ENCODE data around the gene ZNF620.

ZNF620 gene

DNA sequence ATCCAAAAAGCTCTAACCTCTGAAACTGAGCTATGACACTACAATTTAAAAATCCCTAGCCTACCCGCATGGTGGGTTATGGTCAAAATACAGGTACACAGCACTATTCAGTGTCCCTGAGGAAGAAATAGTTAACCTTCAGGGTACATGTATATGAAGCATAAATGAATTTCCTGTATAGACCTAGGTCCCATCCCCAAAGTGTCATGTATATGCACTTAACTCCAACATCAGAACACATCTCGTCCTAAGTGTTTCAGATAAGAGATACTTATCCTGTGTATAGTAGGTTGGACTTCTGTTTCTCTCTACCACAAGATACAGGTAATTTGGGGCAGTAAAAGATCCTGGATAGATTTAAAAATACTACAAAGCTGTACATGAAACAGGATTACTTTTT, 42.3 kb upstream of the ZNF620 start:
- H4K91ac ChIP-seq (ENCODE audit: low read depth, low read length, poor library complexity), result no peak overlapping the region
- H3K14ac ChIP-seq (ENCODE audit: low read length), result no peak overlapping the region
- H4K8ac ChIP-seq (ENCODE audit: low read depth, low read length), result no peak overlapping the region
- no peak overlapping the region for H3K27ac ChIP-seq (replicated peaks; ENCODE audit: low read length)
- no peak overlapping the region for H3K4ac ChIP-seq (ENCODE audit: low read length)
- no peak overlapping the region for H3K18ac ChIP-seq (ENCODE audit: low read length)
- H2BK12ac ChIP-seq (ENCODE audit: low read length), result no peak overlapping the region
- H3K27me3 ChIP-seq (ENCODE audit: control insufficient read depth in 3 of 3, insufficient read depth in 3 of 3, low read depth in 1 of 3, low read length in 3 of 3), result no peaks in the 10 kb centered on the region
- H3K4me1 ChIP-seq (ENCODE audit: control insufficient read depth in 2 of 2, insufficient read depth in 1 of 2, low read depth in 1 of 2, low read length in 2 of 2), result peaks cover under 1 to 2% of the 10 kb centered on the region in 2 donors
- DNase-seq (ENCODE audit: low spot score), result no peak
- no peak overlapping the region for H2BK5ac ChIP-seq (ENCODE audit: low read length)
- H2BK120ac ChIP-seq (ENCODE audit: low read depth, low read length), result no peak overlapping the region
- H3K9ac ChIP-seq (ENCODE audit: low read depth, low read length, poor library complexity), result no peak overlapping the region
- H3K36me3 ChIP-seq (replicated peaks in 1 of 2; ENCODE audit: control insufficient read depth in 2 of 2, insufficient read depth in 2 of 2, low read length in 2 of 2), result peaks cover 35 to 86% of the 10 kb centered on the region in 2 donors
- H2BK15ac ChIP-seq (ENCODE audit: low read length), result no peak overlapping the region
- no peaks in the 10 kb centered on the region for H3K79me1 ChIP-seq (ENCODE audit: low read depth, low read length)
- no peak overlapping the region for H3K4me3 ChIP-seq (ENCODE audit: low read length in 2 of 2)
- no peak overlapping the region for H2AK5ac ChIP-seq (ENCODE audit: low read depth, low read length)
- H2AFZ ChIP-seq (ENCODE audit: low read length), result no peak overlapping the region
- WGBS, 2 donors (ENCODE audit: extremely low coverage in 2 of 2, insufficient read length in 2 of 2, insufficient replicate concordance in 1 of 2), result no CpG with 5 or more reads among the region's 2 CpGs
- no peaks in the 10 kb centered on the region for H3K9me3 ChIP-seq (replicated peaks in 1 of 2; ENCODE audit: control insufficient read depth in 2 of 2, insufficient read depth in 1 of 2, low read depth in 1 of 2, low read length in 2 of 2)
- H3K4me2 ChIP-seq (ENCODE audit: insufficient read depth, low read length, poor library complexity, severe bottlenecking), result no peak overlapping the region
- no peak overlapping the region for H3K23ac ChIP-seq (ENCODE audit: low read depth, low read length, poor library complexity)

GRCh38 chr3:40464339-40465110, 41.3 kb upstream of the ZNF620 start:
- H3K9ac ChIP-seq (ENCODE audit: low read depth, low read length, poor library complexity), result no peak overlapping the region

GRCh38 chr3:40465111-40465407, 40.8 kb upstream of the ZNF620 start:
- H2BK15ac ChIP-seq (ENCODE audit: low read length), result no peak overlapping the region
- H2BK12ac ChIP-seq (ENCODE audit: low read length), result no peak overlapping the region
- WGBS, 2 donors (ENCODE audit: extremely low coverage in 2 of 2, insufficient read length in 2 of 2, insufficient replicate concordance in 1 of 2), result 100% methylated on average over 1 of the region's 4 CpGs; no CpG with 5 or more reads in 1 of the 2 donors
- no peak overlapping the region for H3K27ac ChIP-seq (replicated peaks; ENCODE audit: low read length)
- H2BK5ac ChIP-seq (ENCODE audit: low read length), result no peak overlapping the region
- no peak overlapping the region for H2AK5ac ChIP-seq (ENCODE audit: low read depth, low read length)
- H3K4me2 ChIP-seq (ENCODE audit: insufficient read depth, low read length, poor library complexity, severe bottlenecking), result no peak overlapping the region
- no peak overlapping the region for H2AFZ ChIP-seq (ENCODE audit: low read length)
- no peak overlapping the region for H4K8ac ChIP-seq (ENCODE audit: low read depth, low read length)
- H3K79me1 ChIP-seq (ENCODE audit: low read depth, low read length), result no peaks in the 10 kb centered on the region
- no peaks in the 10 kb centered on the region for H3K27me3 ChIP-seq (ENCODE audit: control insufficient read depth in 3 of 3, insufficient read depth in 3 of 3, low read depth in 1 of 3, low read length in 3 of 3)
- H3K18ac ChIP-seq (ENCODE audit: low read length), result no peak overlapping the region
- H3K14ac ChIP-seq (ENCODE audit: low read length), result no peak overlapping the region
- no peak overlapping the region for H3K4me3 ChIP-seq (ENCODE audit: low read length in 2 of 2)
- H3K9me3 ChIP-seq (replicated peaks in 1 of 2; ENCODE audit: control insufficient read depth in 2 of 2, insufficient read depth in 1 of 2, low read depth in 1 of 2, low read length in 2 of 2), result no peaks in the 10 kb centered on the region
- H3K4me1 ChIP-seq (ENCODE audit: control insufficient read depth in 2 of 2, insufficient read depth in 1 of 2, low read depth in 1 of 2, low read length in 2 of 2), result no peaks in the 10 kb centered on the region
- H3K4ac ChIP-seq (ENCODE audit: low read length), result no peak overlapping the region
- H3K23ac ChIP-seq (ENCODE audit: low read depth, low read length, poor library complexity), result no peak overlapping the region
- no peak overlapping the region for H2BK120ac ChIP-seq (ENCODE audit: low read depth, low read length)
- H4K91ac ChIP-seq (ENCODE audit: low read depth, low read length, poor library complexity), result no peak overlapping the region
- DNase-seq (ENCODE audit: low spot score), result no peak
- H3K36me3 ChIP-seq (replicated peaks in 1 of 2; ENCODE audit: control insufficient read depth in 2 of 2, insufficient read depth in 2 of 2, low read length in 2 of 2), result peaks cover 30 to 72% of the 10 kb centered on the region in 2 donors
- H3K9ac ChIP-seq (ENCODE audit: low read depth, low read length, poor library complexity), result no peak overlapping the region

More at GRCh38 chr3:40464339-40465110, 41.3 kb upstream of the ZNF620 start:
- Histone ChIP-seq H3K79me1 (ENCODE audit: low read depth, low read length) (no peaks in the 10 kb centered on the region), H2BK15ac (ENCODE audit: low read length) (no peak overlapping the region), H4K8ac (ENCODE audit: low read depth, low read length) (no peak overlapping the region), H2AFZ (ENCODE audit: low read length) (no peak overlapping the region), H3K4ac (ENCODE audit: low read length) (no peak overlapping the region), H3K27me3 (ENCODE audit: control insufficient read depth in 3 of 3, insufficient read depth in 3 of 3, low read depth in 1 of 3, low read length in 3 of 3) (no peaks in the 10 kb centered on the region), H2BK12ac (ENCODE audit: low read length) (no peak overlapping the region), H2BK5ac (ENCODE audit: low read length) (no peak overlapping the region), H3K4me1 (ENCODE audit: control insufficient read depth in 2 of 2, insufficient read depth in 1 of 2, low read depth in 1 of 2, low read length in 2 of 2) (no peaks in the 10 kb centered on the region), H3K4me3 (ENCODE audit: low read length in 2 of 2) (no peak overlapping the region), H2BK120ac (ENCODE audit: low read depth, low read length) (no peak overlapping the region), H2AK5ac (ENCODE audit: low read depth, low read length) (no peak overlapping the region), H4K91ac (ENCODE audit: low read depth, low read length, poor library complexity) (no peak overlapping the region), H3K27ac (replicated peaks; ENCODE audit: low read length) (no peak overlapping the region), H3K18ac (ENCODE audit: low read length) (no peak overlapping the region), H3K9me3 (replicated peaks in 1 of 2; ENCODE audit: control insufficient read depth in 2 of 2, insufficient read depth in 1 of 2, low read depth in 1 of 2, low read length in 2 of 2) (no peaks in the 10 kb centered on the region), H3K4me2 (ENCODE audit: insufficient read depth, low read length, poor library complexity, severe bottlenecking) (no peak overlapping the region), H3K23ac (ENCODE audit: low read depth, low read length, poor library complexity) (no peak overlapping the region), H3K36me3 (replicated peaks in 1 of 2; ENCODE audit: control insufficient read depth in 2 of 2, insufficient read depth in 2 of 2, low read length in 2 of 2) (peaks cover 32 to 77% of the 10 kb centered on the region in 2 donors), H3K14ac (ENCODE audit: low read length) (no peak overlapping the region)
- no peak for DNase-seq (ENCODE audit: low spot score)
- no CpG with 5 or more reads among the region's 9 CpGs for WGBS, 2 donors (ENCODE audit: extremely low coverage in 2 of 2, insufficient read length in 2 of 2, insufficient replicate concordance in 1 of 2)

DNA sequence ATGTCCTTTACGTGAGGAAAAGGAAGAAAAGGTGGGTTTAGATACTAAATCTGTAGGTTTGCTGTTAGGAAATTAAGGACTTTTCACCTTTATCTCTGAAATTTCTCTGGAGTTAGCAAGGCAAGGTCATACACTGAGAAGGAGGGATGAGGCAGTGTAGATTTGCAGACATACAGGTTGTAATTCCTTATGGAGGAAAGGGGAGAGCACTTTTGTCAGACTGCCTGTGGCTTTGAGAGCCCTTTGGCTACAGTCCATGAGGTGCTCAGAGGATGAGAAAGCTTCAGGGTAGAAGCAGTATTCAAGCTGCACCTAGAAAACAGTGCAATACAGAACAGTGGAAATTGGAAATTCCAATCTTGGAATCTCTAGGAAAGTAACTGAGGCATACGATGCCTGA, 40.4 kb upstream of the ZNF620 start:
- H4K8ac ChIP-seq (ENCODE audit: low read depth, low read length), result no peak overlapping the region
- no peaks in the 10 kb centered on the region for H3K9me3 ChIP-seq (replicated peaks in 1 of 2; ENCODE audit: control insufficient read depth in 2 of 2, insufficient read depth in 1 of 2, low read depth in 1 of 2, low read length in 2 of 2)
- peak overlapping the region; percentile 44 for H3K14ac ChIP-seq (ENCODE audit: low read length)
- no peak overlapping the region for H3K23ac ChIP-seq (ENCODE audit: low read depth, low read length, poor library complexity)
- H3K18ac ChIP-seq (ENCODE audit: low read length), result no peak overlapping the region
- no peaks in the 10 kb centered on the region for H3K27me3 ChIP-seq (ENCODE audit: control insufficient read depth in 3 of 3, insufficient read depth in 3 of 3, low read depth in 1 of 3, low read length in 3 of 3)
- DNase-seq (ENCODE audit: low spot score), result no peak
- no peak overlapping the region for H2BK120ac ChIP-seq (ENCODE audit: low read depth, low read length)
- no peak overlapping the region for H2BK12ac ChIP-seq (ENCODE audit: low read length)
- H3K9ac ChIP-seq (ENCODE audit: low read depth, low read length, poor library complexity), result no peak overlapping the region
- H3K4ac ChIP-seq (ENCODE audit: low read length), result no peak overlapping the region
- peaks cover 27 to 69% of the 10 kb centered on the region in 2 donors for H3K36me3 ChIP-seq (replicated peaks in 1 of 2; ENCODE audit: control insufficient read depth in 2 of 2, insufficient read depth in 2 of 2, low read length in 2 of 2)
- H3K27ac ChIP-seq (replicated peaks; ENCODE audit: low read length), result no peak overlapping the region
- H3K79me1 ChIP-seq (ENCODE audit: low read depth, low read length), result no peaks in the 10 kb centered on the region
- H2BK15ac ChIP-seq (ENCODE audit: low read length), result no peak overlapping the region
- H4K91ac ChIP-seq (ENCODE audit: low read depth, low read length, poor library complexity), result no peak overlapping the region
- H2AK5ac ChIP-seq (ENCODE audit: low read depth, low read length), result no peak overlapping the region
- no peaks in the 10 kb centered on the region for H3K4me1 ChIP-seq (ENCODE audit: control insufficient read depth in 2 of 2, insufficient read depth in 1 of 2, low read depth in 1 of 2, low read length in 2 of 2)
- H3K4me2 ChIP-seq (ENCODE audit: insufficient read depth, low read length, poor library complexity, severe bottlenecking), result no peak overlapping the region
- H2BK5ac ChIP-seq (ENCODE audit: low read length), result no peak overlapping the region
- H2AFZ ChIP-seq (ENCODE audit: low read length), result no peak overlapping the region
- no CpG with 5 or more reads among the region's 2 CpGs for WGBS, 2 donors (ENCODE audit: extremely low coverage in 2 of 2, insufficient read length in 2 of 2, insufficient replicate concordance in 1 of 2)
- H3K4me3 ChIP-seq (ENCODE audit: low read length in 2 of 2), result no peak overlapping the region
